ENCODE measurements around the gene TSTD1. TPM values are rescaled to one million over a fixed set of nuclear protein-coding genes. Genes with fewer than 3 reads are reported as not detected.

The TSTD1 gene
- total RNA-seq, 1 experiment from 2014 or later: 74.5 TPM

DNA sequence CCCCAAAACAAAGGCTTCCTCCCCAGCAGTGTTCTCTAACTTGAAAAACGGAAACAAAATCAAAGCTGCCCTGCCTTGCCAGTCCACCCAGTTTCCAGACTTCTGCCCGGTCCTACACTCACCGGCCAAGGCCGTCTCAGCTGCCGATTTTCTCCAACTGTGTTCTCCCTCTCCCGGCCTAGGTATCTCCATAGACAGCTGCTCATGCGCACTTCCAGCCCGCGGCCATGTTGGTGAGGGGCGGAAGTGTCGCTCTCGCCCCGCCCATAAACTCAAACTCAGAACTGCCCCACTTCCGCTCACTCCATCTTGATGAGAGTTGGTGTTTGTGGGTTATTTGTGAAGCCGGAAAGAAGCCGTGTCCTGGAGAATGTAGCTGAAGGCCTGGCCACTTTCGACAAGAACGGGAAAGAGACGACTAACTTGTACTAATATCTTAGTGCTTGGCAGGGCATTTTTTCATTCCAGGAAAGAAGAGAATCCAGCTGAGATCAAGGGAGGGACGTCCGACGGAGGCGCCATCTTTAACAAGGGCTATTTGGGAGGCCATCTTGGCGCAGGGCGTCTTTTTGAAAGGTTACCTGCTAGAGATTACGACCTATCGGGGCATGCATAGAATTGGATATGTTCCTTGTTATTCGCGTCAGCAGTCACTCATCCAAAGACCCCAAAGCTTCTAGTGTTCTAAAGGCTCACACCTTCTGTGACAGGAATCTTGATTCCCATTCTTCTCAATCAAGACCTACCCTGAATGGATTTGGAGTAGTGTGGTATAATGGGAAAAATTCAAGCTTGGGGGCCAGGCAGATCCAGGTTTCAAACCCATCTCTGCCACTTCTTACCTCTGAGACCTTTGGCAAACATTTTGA, 7.2 kb upstream of the TSTD1 start, which contains the start of gene USF1 (continued):
- TF ChIP-seq ZNF317 (CRISPR knock-in tag; IDR thresholded peaks at IDR 0.05; ENCODE audit: borderline replicate concordance, low read depth) (no peak), GABPB1 (CRISPR knock-in tag; IDR thresholded peaks at IDR 0.05) (peak; percentile 13; the same call in 1 of the 2 replicates), ZNF219 (CRISPR knock-in tag; IDR thresholded peaks at IDR 0.05; ENCODE audit: borderline replicate concordance) (no peak), MXD4 (CRISPR knock-in tag; IDR thresholded peaks at IDR 0.05; ENCODE audit: borderline replicate concordance) (no peak), ZNF232 (CRISPR knock-in tag; IDR thresholded peaks at IDR 0.05) (peak; percentile 48; the same call in 1 of the 2 replicates), ELF4 (CRISPR knock-in tag; IDR thresholded peaks at IDR 0.05; ENCODE audit: low read depth) (no peak), TEAD1 (CRISPR knock-in tag; IDR thresholded peaks at IDR 0.05) (no peak), ZNF263 (CRISPR knock-in tag; IDR thresholded peaks at IDR 0.05; ENCODE audit: low read depth) (no peak), SP1 (CRISPR knock-in tag; conservative IDR thresholded peaks at IDR 0.05) (peak; percentile 94)
- TF ChIP-seq, protein P1, sequence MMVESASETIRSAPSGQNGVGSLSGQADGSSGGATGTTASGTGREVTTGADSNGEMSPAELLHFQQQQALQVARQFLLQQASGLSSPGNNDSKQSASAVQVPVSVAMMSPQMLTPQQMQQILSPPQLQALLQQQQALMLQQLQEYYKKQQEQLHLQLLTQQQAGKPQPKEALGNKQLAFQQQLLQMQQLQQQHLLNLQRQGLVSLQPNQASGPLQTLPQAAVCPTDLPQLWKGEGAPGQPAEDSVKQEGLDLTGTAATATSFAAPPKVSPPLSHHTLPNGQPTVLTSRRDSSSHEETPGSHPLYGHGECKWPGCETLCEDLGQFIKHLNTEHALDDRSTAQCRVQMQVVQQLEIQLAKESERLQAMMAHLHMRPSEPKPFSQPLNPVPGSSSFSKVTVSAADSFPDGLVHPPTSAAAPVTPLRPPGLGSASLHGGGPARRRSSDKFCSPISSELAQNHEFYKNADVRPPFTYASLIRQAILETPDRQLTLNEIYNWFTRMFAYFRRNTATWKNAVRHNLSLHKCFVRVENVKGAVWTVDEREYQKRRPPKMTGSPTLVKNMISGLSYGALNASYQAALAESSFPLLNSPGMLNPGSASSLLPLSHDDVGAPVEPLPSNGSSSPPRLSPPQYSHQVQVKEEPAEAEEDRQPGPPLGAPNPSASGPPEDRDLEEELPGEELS (CRISPR knock-in tag; IDR thresholded peaks at IDR 0.05): peak; percentile 57; the same call in 1 of the 2 replicates
- TF ChIP-seq, protein P2, sequence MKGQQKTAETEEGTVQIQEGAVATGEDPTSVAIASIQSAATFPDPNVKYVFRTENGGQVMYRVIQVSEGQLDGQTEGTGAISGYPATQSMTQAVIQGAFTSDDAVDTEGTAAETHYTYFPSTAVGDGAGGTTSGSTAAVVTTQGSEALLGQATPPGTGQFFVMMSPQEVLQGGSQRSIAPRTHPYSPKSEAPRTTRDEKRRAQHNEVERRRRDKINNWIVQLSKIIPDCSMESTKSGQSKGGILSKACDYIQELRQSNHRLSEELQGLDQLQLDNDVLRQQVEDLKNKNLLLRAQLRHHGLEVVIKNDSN (CRISPR knock-in tag; IDR thresholded peaks at IDR 0.05): no peak
- TF ChIP-seq, protein P3, sequence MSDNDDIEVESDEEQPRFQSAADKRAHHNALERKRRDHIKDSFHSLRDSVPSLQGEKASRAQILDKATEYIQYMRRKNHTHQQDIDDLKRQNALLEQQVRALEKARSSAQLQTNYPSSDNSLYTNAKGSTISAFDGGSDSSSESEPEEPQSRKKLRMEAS (CRISPR knock-in tag; IDR thresholded peaks at IDR 0.05): peak; percentile 56
- TF ChIP-seq, protein P4, sequence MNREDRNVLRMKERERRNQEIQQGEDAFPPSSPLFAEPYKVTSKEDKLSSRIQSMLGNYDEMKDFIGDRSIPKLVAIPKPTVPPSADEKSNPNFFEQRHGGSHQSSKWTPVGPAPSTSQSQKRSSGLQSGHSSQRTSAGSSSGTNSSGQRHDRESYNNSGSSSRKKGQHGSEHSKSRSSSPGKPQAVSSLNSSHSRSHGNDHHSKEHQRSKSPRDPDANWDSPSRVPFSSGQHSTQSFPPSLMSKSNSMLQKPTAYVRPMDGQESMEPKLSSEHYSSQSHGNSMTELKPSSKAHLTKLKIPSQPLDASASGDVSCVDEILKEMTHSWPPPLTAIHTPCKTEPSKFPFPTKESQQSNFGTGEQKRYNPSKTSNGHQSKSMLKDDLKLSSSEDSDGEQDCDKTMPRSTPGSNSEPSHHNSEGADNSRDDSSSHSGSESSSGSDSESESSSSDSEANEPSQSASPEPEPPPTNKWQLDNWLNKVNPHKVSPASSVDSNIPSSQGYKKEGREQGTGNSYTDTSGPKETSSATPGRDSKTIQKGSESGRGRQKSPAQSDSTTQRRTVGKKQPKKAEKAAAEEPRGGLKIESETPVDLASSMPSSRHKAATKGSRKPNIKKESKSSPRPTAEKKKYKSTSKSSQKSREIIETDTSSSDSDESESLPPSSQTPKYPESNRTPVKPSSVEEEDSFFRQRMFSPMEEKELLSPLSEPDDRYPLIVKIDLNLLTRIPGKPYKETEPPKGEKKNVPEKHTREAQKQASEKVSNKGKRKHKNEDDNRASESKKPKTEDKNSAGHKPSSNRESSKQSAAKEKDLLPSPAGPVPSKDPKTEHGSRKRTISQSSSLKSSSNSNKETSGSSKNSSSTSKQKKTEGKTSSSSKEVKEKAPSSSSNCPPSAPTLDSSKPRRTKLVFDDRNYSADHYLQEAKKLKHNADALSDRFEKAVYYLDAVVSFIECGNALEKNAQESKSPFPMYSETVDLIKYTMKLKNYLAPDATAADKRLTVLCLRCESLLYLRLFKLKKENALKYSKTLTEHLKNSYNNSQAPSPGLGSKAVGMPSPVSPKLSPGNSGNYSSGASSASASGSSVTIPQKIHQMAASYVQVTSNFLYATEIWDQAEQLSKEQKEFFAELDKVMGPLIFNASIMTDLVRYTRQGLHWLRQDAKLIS (CRISPR knock-in tag; IDR thresholded peaks at IDR 0.05; ENCODE audit: borderline replicate concordance): no peak
- TF ChIP-seq, protein P5, sequence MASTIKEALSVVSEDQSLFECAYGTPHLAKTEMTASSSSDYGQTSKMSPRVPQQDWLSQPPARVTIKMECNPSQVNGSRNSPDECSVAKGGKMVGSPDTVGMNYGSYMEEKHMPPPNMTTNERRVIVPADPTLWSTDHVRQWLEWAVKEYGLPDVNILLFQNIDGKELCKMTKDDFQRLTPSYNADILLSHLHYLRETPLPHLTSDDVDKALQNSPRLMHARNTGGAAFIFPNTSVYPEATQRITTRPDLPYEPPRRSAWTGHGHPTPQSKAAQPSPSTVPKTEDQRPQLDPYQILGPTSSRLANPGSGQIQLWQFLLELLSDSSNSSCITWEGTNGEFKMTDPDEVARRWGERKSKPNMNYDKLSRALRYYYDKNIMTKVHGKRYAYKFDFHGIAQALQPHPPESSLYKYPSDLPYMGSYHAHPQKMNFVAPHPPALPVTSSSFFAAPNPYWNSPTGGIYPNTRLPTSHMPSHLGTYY (CRISPR knock-in tag; IDR thresholded peaks at IDR 0.05): peak; percentile 25; the same call in 1 of the 2 replicates
- TF ChIP-seq, protein P6, sequence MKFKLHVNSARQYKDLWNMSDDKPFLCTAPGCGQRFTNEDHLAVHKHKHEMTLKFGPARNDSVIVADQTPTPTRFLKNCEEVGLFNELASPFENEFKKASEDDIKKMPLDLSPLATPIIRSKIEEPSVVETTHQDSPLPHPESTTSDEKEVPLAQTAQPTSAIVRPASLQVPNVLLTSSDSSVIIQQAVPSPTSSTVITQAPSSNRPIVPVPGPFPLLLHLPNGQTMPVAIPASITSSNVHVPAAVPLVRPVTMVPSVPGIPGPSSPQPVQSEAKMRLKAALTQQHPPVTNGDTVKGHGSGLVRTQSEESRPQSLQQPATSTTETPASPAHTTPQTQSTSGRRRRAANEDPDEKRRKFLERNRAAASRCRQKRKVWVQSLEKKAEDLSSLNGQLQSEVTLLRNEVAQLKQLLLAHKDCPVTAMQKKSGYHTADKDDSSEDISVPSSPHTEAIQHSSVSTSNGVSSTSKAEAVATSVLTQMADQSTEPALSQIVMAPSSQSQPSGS (CRISPR knock-in tag; IDR thresholded peaks at IDR 0.05; ENCODE audit: borderline replicate concordance, low read depth): no peak
- TF ChIP-seq, protein P7, sequence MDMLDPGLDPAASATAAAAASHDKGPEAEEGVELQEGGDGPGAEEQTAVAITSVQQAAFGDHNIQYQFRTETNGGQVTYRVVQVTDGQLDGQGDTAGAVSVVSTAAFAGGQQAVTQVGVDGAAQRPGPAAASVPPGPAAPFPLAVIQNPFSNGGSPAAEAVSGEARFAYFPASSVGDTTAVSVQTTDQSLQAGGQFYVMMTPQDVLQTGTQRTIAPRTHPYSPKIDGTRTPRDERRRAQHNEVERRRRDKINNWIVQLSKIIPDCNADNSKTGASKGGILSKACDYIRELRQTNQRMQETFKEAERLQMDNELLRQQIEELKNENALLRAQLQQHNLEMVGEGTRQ (CRISPR knock-in tag; IDR thresholded peaks at IDR 0.05): no peak
- TF ChIP-seq, protein P8, sequence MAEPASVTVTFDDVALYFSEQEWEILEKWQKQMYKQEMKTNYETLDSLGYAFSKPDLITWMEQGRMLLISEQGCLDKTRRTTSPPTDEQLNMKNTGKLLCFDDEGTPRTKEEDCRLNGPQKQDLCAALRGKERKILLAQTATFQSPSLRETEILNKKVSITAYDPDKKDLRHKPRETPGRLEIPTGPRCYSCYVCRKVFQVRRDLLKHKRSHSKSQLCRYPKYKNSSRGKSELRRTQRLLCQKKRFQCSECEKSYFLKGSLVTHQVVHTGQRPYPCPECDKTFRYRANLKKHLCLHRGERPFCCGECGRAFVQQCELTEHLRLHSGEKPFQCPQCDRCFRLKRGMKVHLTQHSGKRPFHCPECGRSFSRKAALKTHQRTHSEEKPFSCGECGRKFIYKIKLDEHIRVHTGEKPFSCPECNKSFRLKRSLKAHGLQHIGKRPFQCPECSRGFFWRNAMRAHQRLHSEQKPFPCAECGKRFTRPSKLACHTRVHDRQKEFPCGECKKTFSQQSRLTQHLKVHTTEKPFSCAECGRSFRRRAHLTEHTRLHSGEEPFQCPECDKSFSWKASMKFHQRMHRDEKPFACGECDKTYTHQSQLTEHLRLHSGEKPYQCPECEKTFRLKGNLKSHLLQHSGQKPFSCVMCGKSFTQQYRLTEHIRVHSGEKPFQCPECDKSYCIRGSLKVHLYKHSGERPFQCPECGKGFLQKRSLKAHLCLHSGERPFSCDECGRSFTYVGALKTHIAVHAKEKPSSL (CRISPR knock-in tag; conservative IDR thresholded peaks at IDR 0.05): no peak

Measured in WTC11 (cell line).